CD4-positive, alpha-beta T cell (primary cell): ENCODE results near the gene ARHGEF17. TPM values are rescaled to one million over a fixed set of nuclear protein-coding genes. Genes with fewer than 3 reads are reported as not detected.

Experiments
- ATAC-seq: fragments of 200-7000 bp; cut with Tn5 transposase; one replicate; pipeline ENCODE4 v1.10.0; 2022; ENCODE audit warnings: mild to moderate bottlenecking; ENCODE audit not compliant: poor library complexity
- CTCF ChIA-PET: fragments of 350-600 bp; sonication (Branson Sonifier 250); formaldehyde crosslinking; loops from one replicate; lab custom pipeline; 2021; ENCODE audit warnings: antibody characterized with exemption, inconsistent platforms; lab: Charles Lee
- POLR2A ChIA-PET: fragments of 350-600 bp; sonication (Branson Sonifier 250); formaldehyde crosslinking; loops from one replicate; lab custom pipeline; 2021; ENCODE audit warnings: antibody characterized with exemption, inconsistent platforms; lab: Charles Lee
- DNase-seq, 14 experiments: peaks; one replicate each; pipeline ENCODE4 v3.0.0-alpha.2; 2013 to 2020; ENCODE audit warnings: mixed read lengths in 2 of 14
- H3K27ac ChIP-seq, 2 donors: one replicate each; pipeline versions ENCODE4 v1.5.1 to v1.7.0; 2013; ENCODE audit warnings: low read length in 2 of 2, low read depth in 1 of 2, mild to moderate bottlenecking in 1 of 2
- H3K27me3 ChIP-seq, 2 experiments: 1 replicate in 1 of 2; 2 replicates in 1 of 2; pipeline versions ENCODE4 v1.6.1 to v1.7.0; 2013; ENCODE audit warnings: low read length in 2 of 2, control low read depth in 1 of 2, mild to moderate bottlenecking in 1 of 2, moderate library complexity in 1 of 2; ENCODE audit not compliant: insufficient read depth in 2 of 2, control insufficient read depth in 1 of 2
- H3K36me3 ChIP-seq: one replicate; pipeline ENCODE4 v1.6.1; 2013; ENCODE audit warnings: low read length, control low read depth; ENCODE audit not compliant: insufficient read depth
- H3K4me1 ChIP-seq: one replicate; pipeline ENCODE4 v1.6.1; 2013; ENCODE audit warnings: low read length, control low read depth; ENCODE audit not compliant: insufficient read depth
- H3K4me3 ChIP-seq: one replicate; pipeline ENCODE4 v1.5.1; 2013; ENCODE audit warnings: mild to moderate bottlenecking, low read length, moderate library complexity
- H3K9me3 ChIP-seq, 2 experiments: 1 replicate in 1 of 2; 2 replicates in 1 of 2; pipeline versions ENCODE4 v1.6.1 to v1.7.0; 2013; ENCODE audit warnings: low read length in 2 of 2, mild to moderate bottlenecking in 2 of 2, control low read depth in 1 of 2, moderate library complexity in 1 of 2; ENCODE audit not compliant: control insufficient read depth in 1 of 2, insufficient read depth in 1 of 2
- H3K27ac Mint-ChIP-seq: one replicate; pipeline ENCODE4 v1.8.0; 2020; ENCODE audit warnings: mixed read lengths
- H3K27me3 Mint-ChIP-seq: one replicate; pipeline ENCODE4 v1.8.0; 2021; ENCODE audit warnings: mixed read lengths
- H3K36me3 Mint-ChIP-seq: one replicate; pipeline ENCODE4 v1.8.0; 2021; ENCODE audit warnings: low read depth, mixed read lengths
- H3K4me1 Mint-ChIP-seq: one replicate; pipeline ENCODE4 v1.8.0; 2021; ENCODE audit warnings: low read depth, mixed read lengths
- H3K4me3 Mint-ChIP-seq: one replicate; pipeline ENCODE4 v1.8.0; 2020; ENCODE audit warnings: mild to moderate bottlenecking, mixed read lengths
- H3K9me3 Mint-ChIP-seq: one replicate; pipeline ENCODE4 v1.8.0; 2020; ENCODE audit warnings: mixed read lengths
- CTCF ChIP-seq: fragments of 200-600 bp; IDR thresholded peaks from one replicate; pipeline ENCODE4 v1.8.0; 2022; ENCODE audit warnings: antibody characterized with exemption, mild to moderate bottlenecking
- intact Hi-C, 2 experiments: fragments of 100-400 bp; cut with DNase I in 1 of 2; cut with micrococcal nuclease in 1 of 2; formaldehyde crosslinking; loops; one replicate each; pipeline versions ENCODE4 v1.15.1 to v1.9.0; 2023 to 2025; cut with DNase I, micrococcal nuclease
- total RNA-seq, 174 experiments: library from RNA in 2 of 174; stranded (reverse) in 2 of 174; gene quantifications; one replicate each; pipeline ENCODE4 v1.2.3 and lab custom pipeline; 2021 to 2026

The ARHGEF17 gene
- total RNA-seq, 2 experiments from 2014 or later = not detected

GRCh38 chr11:73320763-73321603 lies 12.9 kb downstream of the ARHGEF17 start:
- no peak for TF ChIP-seq CTCF
- ChIA-PET POLR2A (interaction anchor here (1.2 kb wide), 1 partner anchor 12 kb away, joined by 3 read pairs; no protein-coding TSS in a partner anchor), CTCF (no interaction called here)
- H3K4me1 Mint-ChIP-seq = peaks cover 10% of the 10 kb centered on the region
- H3K27ac ChIP-seq = no peak overlapping the region
- H3K27ac Mint-ChIP-seq = no peak overlapping the region
- peaks cover 5% of the 10 kb centered on the region for H3K4me1 ChIP-seq
- ATAC-seq (no peak), DNase-seq (no peak)
- H3K9me3 ChIP-seq = no peaks in the 10 kb centered on the region
- no peak overlapping the region for H3K4me3 ChIP-seq
- no peaks in the 10 kb centered on the region for H3K36me3 Mint-ChIP-seq
- no peak overlapping the region for H3K4me3 Mint-ChIP-seq
- H3K36me3 ChIP-seq = no peaks in the 10 kb centered on the region
- no peaks in the 10 kb centered on the region for H3K9me3 Mint-ChIP-seq
- H3K27me3 Mint-ChIP-seq = peaks cover 6% of the 10 kb centered on the region
- no peaks in the 10 kb centered on the region for H3K27me3 ChIP-seq
- intact Hi-C loops = no loop called here

- Histone ChIP-seq H3K4me3 (no peak overlapping the region), H3K36me3 (no peaks in the 10 kb centered on the region), H3K4me1 (peaks cover 5% of the 10 kb centered on the region), H3K27me3 (no peaks in the 10 kb centered on the region), H3K9me3 (no peaks in the 10 kb centered on the region), H3K27ac (no peak overlapping the region)
- H3K9me3 Mint-ChIP-seq = no peaks in the 10 kb centered on the region
- ATAC-seq (no peak), DNase-seq (no peak)
- TF ChIP-seq CTCF = no peak
- H3K36me3 Mint-ChIP-seq = no peaks in the 10 kb centered on the region
- CTCF ChIA-PET = no interaction called here
- H3K27ac Mint-ChIP-seq = no peak overlapping the region
- POLR2A ChIA-PET = interaction anchor here (1.2 kb wide), 1 partner anchor 13 kb away, joined by 3 read pairs; no protein-coding TSS in a partner anchor
- no peak overlapping the region for H3K4me3 Mint-ChIP-seq
- no peaks in the 10 kb centered on the region for H3K27me3 Mint-ChIP-seq
- intact Hi-C loops = no loop called here
- peaks cover 10% of the 10 kb centered on the region for H3K4me1 Mint-ChIP-seq
Measured at GRCh38 chr11:73321604-73322381, 13.7 kb downstream of the ARHGEF17 start.

GRCh38 chr11:73322382-73323306 lies 14.6 kb downstream of the ARHGEF17 start:
- no peak for ATAC-seq
- Histone ChIP-seq H3K27ac (no peak overlapping the region), H3K4me3 (no peak overlapping the region), H3K36me3 (no peaks in the 10 kb centered on the region), H3K27me3 (no peaks in the 10 kb centered on the region), H3K4me1 (peaks cover 5% of the 10 kb centered on the region), H3K9me3 (no peaks in the 10 kb centered on the region)
- no peak for TF ChIP-seq CTCF
- no peaks in the 10 kb centered on the region for H3K27me3 Mint-ChIP-seq
- ChIA-PET CTCF (no interaction called here), POLR2A (no interaction called here)
- intact Hi-C loops = no loop called here
- peaks cover 10% of the 10 kb centered on the region for H3K4me1 Mint-ChIP-seq
- no peak overlapping the region for H3K27ac Mint-ChIP-seq
- H3K36me3 Mint-ChIP-seq = no peaks in the 10 kb centered on the region
- H3K9me3 Mint-ChIP-seq = no peaks in the 10 kb centered on the region
- DNase-seq = no peak
- H3K4me3 Mint-ChIP-seq = no peak overlapping the region
